Right lobe of liver (tissue), 6 donors: ENCODE results near the gene TAS2R16. TPM values are rescaled to one million over a fixed set of nuclear protein-coding genes. Genes with fewer than 3 reads are reported as not detected.
"Not testable (repeated sequence)": the region's sequence is repeated elsewhere in the genome, so short reads cannot be mapped to it uniquely, and the experiment has no call there.

Experiments
- ATAC-seq, 4 donors: fragments of 200-7000 bp; cut with Tn5 transposase; one replicate each; pipeline ENCODE4 v1.9.1; 2020; ENCODE audit warnings: mild to moderate bottlenecking in 4 of 4, moderate library complexity in 4 of 4
- DNase-seq, 3 donors: peaks; one replicate each; pipeline ENCODE4 v3.0.0-alpha.2; 2020
- H3K27ac ChIP-seq, 3 donors: fragments of 200-600 bp; one replicate each; pipeline ENCODE4 v1.8.0; 2022
- H3K27me3 ChIP-seq, 2 donors: fragments of 200-600 bp; one replicate each; pipeline ENCODE4 v1.8.0; 2022
- H3K36me3 ChIP-seq, 4 donors: fragments of 200-600 bp; sonication (generic) in 1 of 4; one replicate each; pipeline versions ENCODE4 v1.5.1 to v1.8.0; 2017 to 2022; ENCODE audit warnings: control low read depth in 1 of 4
- H3K4me1 ChIP-seq, 4 donors: fragments of 200-600 bp; sonication (generic) in 1 of 4; one replicate each; pipeline versions ENCODE4 v1.5.1 to v1.8.0; 2017 to 2022; ENCODE audit warnings: control low read depth in 1 of 4
- H3K4me3 ChIP-seq, 3 donors: fragments of 200-600 bp; one replicate each; pipeline ENCODE4 v1.8.0; 2022
- H3K9me3 ChIP-seq, 4 donors: fragments of 200-600 bp; sonication (generic) in 1 of 4; one replicate each; pipeline versions ENCODE4 v1.5.1 to v1.8.0; 2017 to 2022; ENCODE audit warnings: control low read depth in 1 of 4
- POLR2A ChIP-seq: fragments of 450-650 bp; IDR thresholded peaks from one replicate; pipeline ENCODE4 v1.6.1; 2017; ENCODE audit warnings: antibody characterized with exemption, mild to moderate bottlenecking
- WGBS: methylation state at CpG from one replicate; pipeline ENCODE4 v1.1.6; 2018; ENCODE audit warnings: low coverage, low lambda C conversion rate; ENCODE audit not compliant: insufficient coverage; ENCODE audit errors: missing lambda C conversion rate; 5-methylcytosine and 5-hydroxymethylcytosine counted together
- intact Hi-C, 2 donors: fragments of 100-400 bp; cut with DNase I; formaldehyde crosslinking; loops; one replicate each; pipeline versions ENCODE4 v1.11.2 to v1.14.1; 2022
- total RNA-seq, 6 experiments: library from RNA; depleted of rRNA in 2 of 6; stranded (reverse); fragments of >200 nt in 2 of 6; fragmentation: NEBNext Ultra II Directional in 3 of 6; extraction: Animal tissue kit (Norgen Biotek cat#: 25700) in 3 of 6; gene quantifications; one replicate each; pipeline versions ENCODE4 v1.1.0 to v1.2.4, GENCODE V29; 2016 to 2023
- TF ChIP-seq, protein P1 (sequence below), 4 donors: fragments of 200-600 bp in 3 of 4; fragments of 450-650 bp in 1 of 4; IDR thresholded peaks; one replicate each; pipeline versions ENCODE4 v1.5.1 to v1.8.0; 2016 to 2022; ENCODE audit warnings: antibody characterized with exemption in 4 of 4, mild to moderate bottlenecking in 2 of 4
- donor health status: DM: no; HTN: yes; CAD: no.
- donor health status: DM: no; HTN: no; CAD: no.
- donor health status: DM: no; HTN: no; CAD: no.
- donor health status: DM: no; HTN: yes; CAD: no.
- donor health status: DM: no; HTN: yes; CAD: no.

TAS2R16 gene
- total RNA-seq, 6 experiments from 2014 or later, result not detected

DNA sequence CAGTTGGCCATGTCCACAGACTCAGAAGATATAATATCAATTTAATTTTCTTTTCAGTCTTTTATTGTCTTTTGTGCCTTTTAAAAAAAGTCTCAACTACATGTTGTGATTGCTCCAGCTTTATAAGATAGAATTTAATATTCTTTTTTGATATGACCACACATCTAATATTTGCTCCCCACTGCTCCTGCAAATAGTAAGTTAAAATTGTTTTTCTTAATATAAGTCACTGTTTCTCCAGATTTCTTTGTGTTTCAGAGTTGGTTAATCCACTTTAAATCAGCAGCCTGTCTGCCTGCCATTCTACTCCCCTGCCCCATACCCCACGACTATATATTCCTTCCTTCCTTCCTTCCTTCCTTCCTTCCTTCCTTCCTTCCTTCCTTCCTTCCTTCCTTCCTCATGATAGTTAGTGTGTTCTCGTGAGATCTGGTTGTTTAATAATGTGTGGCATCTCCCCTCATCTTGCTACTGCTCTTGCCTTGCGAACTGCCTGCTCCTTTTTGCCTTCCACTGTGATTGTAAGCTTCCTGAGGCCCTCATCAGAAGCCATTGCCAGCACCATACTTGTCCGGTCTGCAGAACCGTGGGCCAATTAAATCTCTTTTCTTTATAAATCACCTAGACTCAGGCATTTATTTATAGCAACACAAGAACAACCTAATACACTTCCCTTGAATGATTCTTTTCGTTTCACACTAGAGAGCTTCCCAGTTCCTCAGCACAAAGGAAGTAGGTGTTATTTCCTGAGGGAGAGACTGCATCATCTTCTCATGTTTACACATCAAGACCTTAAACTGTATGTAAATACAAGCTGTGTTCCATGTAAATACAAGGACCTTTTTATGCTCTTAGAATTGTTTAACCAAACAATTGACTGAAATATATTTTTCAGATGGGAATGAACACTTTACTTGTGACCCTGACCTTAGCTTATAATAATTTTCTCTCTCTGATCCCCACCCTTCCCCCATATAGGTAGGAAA is 24.5 kb downstream of the TAS2R16 start:
- no peak overlapping the region for H3K4me3 ChIP-seq
- no peak overlapping the region for H3K27ac ChIP-seq
- TF ChIP-seq POLR2A, result no peak
- TF ChIP-seq, protein P1, sequence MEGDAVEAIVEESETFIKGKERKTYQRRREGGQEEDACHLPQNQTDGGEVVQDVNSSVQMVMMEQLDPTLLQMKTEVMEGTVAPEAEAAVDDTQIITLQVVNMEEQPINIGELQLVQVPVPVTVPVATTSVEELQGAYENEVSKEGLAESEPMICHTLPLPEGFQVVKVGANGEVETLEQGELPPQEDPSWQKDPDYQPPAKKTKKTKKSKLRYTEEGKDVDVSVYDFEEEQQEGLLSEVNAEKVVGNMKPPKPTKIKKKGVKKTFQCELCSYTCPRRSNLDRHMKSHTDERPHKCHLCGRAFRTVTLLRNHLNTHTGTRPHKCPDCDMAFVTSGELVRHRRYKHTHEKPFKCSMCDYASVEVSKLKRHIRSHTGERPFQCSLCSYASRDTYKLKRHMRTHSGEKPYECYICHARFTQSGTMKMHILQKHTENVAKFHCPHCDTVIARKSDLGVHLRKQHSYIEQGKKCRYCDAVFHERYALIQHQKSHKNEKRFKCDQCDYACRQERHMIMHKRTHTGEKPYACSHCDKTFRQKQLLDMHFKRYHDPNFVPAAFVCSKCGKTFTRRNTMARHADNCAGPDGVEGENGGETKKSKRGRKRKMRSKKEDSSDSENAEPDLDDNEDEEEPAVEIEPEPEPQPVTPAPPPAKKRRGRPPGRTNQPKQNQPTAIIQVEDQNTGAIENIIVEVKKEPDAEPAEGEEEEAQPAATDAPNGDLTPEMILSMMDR (IDR thresholded peaks at IDR 0.05), result no peak
- no peak for ATAC-seq
- intact Hi-C loops, result no loop called here
- WGBS, result 22% methylated on average over 5 of the region's 6 CpGs
- no peaks in the 10 kb centered on the region for H3K9me3 ChIP-seq
- DNase-seq, result no peak
- H3K27me3 ChIP-seq, result no peaks in the 10 kb centered on the region
- no peaks in the 10 kb centered on the region for H3K36me3 ChIP-seq
- H3K4me1 ChIP-seq, result no peaks in the 10 kb centered on the region

DNA sequence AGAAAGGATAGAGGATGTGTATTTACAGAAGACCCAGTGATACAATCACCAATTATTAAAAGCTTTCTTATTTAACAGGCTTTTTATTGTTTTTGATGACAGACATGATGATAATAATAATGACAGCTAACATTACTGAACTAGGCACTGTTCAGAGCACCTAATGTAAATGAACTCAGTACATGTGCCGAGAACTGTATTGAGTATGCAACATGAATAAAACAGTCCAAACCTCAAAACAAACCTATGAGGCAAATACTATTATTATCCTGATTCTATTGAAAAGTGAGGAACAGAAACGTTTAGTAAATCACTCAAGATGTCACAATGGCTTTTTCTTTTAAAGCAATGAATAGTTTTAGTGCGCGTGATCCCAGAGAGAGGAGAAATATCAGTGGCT is 27.1 kb downstream of the TAS2R16 start:
- WGBS, result 54% methylated on average over 4 of the region's 4 CpGs
- H3K27me3 ChIP-seq, result no peaks in the 10 kb centered on the region
- no peak for TF ChIP-seq POLR2A
- TF ChIP-seq, protein P1 (IDR thresholded peaks at IDR 0.05), result no peak
- DNase-seq, result no peak
- no peaks in the 10 kb centered on the region for H3K4me1 ChIP-seq
- no peak overlapping the region for H3K27ac ChIP-seq
- ATAC-seq, result no peak
- intact Hi-C loops, result no loop called here
- no peaks in the 10 kb centered on the region for H3K9me3 ChIP-seq
- no peak overlapping the region for H3K4me3 ChIP-seq
- no peaks in the 10 kb centered on the region for H3K36me3 ChIP-seq

DNA sequence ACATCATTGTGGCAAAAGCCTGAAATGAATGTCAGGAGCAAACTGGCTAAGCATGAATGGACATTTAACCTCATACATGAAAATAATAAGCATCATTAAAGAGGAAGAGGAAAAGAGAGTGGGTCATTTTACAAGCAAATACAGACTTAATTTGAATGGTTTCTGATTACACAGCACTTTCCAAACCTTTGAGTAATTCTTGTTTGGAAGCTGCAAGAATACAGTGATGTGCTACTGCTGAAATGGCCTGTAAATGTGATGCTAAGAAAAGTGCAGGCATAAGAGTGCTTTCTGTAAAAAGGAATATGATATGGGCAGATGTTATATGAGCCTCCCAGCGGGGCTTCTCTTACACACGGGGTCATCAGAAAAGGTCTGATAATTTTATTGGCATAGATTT is 30.2 kb downstream of the TAS2R16 start:
- Histone ChIP-seq H3K9me3 (no peaks in the 10 kb centered on the region), H3K4me1 (no peaks in the 10 kb centered on the region), H3K4me3 (no peak overlapping the region), H3K36me3 (no peaks in the 10 kb centered on the region), H3K27ac (no peak overlapping the region), H3K27me3 (no peaks in the 10 kb centered on the region)
- WGBS, result 40% methylated on average over 2 of the region's 2 CpGs
- DNase-seq (no peak), ATAC-seq (no peak)
- TF ChIP-seq, protein P1 (IDR thresholded peaks at IDR 0.05), result no peak
- TF ChIP-seq POLR2A, result no peak
- intact Hi-C loops, result no loop called here

DNA sequence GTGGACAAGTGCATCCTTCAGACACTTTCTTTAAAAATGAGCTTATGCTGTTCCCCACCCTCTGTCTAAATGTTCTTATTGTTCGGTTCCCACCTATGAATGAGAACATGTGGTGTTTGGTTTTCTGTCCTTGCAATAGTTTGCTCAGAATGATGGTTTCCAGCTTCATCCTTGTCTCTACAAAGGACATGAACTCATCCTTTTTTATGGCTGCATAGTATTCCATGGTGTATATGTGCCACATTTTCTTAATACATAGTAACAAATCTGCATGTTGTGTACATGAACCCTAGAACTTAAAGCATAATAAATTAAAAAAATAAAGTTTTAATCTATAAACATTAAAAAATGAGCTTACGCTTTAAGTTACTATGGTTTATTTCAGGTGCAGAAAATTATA is 41.8 kb downstream of the TAS2R16 start:
- intact Hi-C loops, ATAC-seq, H3K4me1 ChIP-seq, H3K36me3 ChIP-seq, DNase-seq, H3K4me3 ChIP-seq, H3K27ac ChIP-seq, H3K9me3 ChIP-seq, H3K27me3 ChIP-seq: not testable (repeated sequence)
- 91% methylated on average over 2 of the region's 2 CpGs for WGBS

DNA sequence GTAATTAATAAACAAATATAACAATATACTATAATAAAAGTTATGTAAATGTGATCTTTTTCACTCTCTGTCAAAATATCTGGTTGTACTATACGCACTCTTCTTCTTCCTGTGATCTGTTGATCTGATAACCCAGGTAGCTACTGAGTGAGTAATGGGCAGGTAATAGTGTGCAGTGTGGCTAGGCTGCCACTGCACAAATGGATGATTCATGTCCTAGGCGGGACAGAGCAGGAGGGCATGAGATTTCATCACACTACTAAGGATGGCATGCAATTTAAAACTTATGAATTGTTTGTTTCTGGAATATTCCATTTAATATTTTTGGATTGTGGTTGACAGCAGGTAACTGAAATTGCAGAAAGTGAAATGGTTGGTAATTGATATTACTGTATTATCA is 44.5 kb downstream of the TAS2R16 start:
- Histone ChIP-seq H3K9me3 (no peaks in the 10 kb centered on the region), H3K36me3 (no peaks in the 10 kb centered on the region), H3K27ac (no peak overlapping the region), H3K4me3 (no peak overlapping the region), H3K4me1 (no peaks in the 10 kb centered on the region), H3K27me3 (no peaks in the 10 kb centered on the region)
- TF ChIP-seq POLR2A, result no peak
- TF ChIP-seq, protein P1 (IDR thresholded peaks at IDR 0.05), result no peak
- ATAC-seq (no peak), DNase-seq (no peak)
- intact Hi-C loops, result no loop called here
- 57% methylated on average over 2 of the region's 2 CpGs for WGBS
